Measurements from ENCODE around the gene PPL.

- TF ChIP-seq CTCF (IDR thresholded peaks at IDR 0.05) = no peak
- no peak for TF ChIP-seq POLR2A (IDR thresholded peaks at IDR 0.05)
These were observed 31.9 kb downstream of the PPL start for GRCh38 chr16:4904942-4905615.

Measured in testis (tissue), 2 donors.